HG02840 (cell line): ENCODE results near the gene TRIM50.
"Not testable (repeated sequence)": the region's sequence is repeated elsewhere in the genome, so short reads cannot be mapped to it uniquely, and the experiment has no call there.

Source experiments
- ATAC-seq: cut with Tn5 transposase; IDR thresholded peaks from one replicate; pipeline ENCODE4 v1.9.1; 2021; ENCODE audit warnings: mild to moderate bottlenecking, moderate library complexity, moderate number of reproducible peaks; ENCODE audit not compliant: unreplicated experiment, low FRiP score

The TRIM50 gene

DNA sequence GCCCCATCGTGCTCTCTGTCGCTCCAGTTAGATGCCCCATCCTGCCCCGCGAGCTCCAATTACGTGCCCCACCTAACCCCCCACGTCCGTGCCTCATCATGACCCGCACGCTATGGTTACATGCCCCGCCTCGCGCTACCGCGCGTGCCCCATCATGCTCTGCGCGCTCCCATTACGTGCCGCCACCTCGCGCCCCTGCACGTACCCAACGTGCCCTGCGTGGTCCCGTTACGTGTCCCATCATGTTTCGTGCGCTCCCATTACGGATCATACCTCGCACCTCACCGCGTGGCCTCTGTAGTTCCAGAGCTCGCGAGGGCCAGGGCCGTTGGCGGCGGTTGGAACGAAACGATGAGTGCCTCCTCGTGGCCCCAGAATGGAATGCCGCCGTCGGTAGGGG lies at the start of gene TRIM50, which contains the start of gene FKBP6:
TSS of gene TRIM50 (minus strand) at position 161 of the 400 bp plus-strand sequence. CDS start 3,295 bp downstream, outside the sequence.
TSS of gene FKBP6 (plus strand) at position 240 of the 400 bp plus-strand sequence. CDS start 268 bp downstream, outside the sequence.
- ATAC-seq = not testable (repeated sequence)

DNA sequence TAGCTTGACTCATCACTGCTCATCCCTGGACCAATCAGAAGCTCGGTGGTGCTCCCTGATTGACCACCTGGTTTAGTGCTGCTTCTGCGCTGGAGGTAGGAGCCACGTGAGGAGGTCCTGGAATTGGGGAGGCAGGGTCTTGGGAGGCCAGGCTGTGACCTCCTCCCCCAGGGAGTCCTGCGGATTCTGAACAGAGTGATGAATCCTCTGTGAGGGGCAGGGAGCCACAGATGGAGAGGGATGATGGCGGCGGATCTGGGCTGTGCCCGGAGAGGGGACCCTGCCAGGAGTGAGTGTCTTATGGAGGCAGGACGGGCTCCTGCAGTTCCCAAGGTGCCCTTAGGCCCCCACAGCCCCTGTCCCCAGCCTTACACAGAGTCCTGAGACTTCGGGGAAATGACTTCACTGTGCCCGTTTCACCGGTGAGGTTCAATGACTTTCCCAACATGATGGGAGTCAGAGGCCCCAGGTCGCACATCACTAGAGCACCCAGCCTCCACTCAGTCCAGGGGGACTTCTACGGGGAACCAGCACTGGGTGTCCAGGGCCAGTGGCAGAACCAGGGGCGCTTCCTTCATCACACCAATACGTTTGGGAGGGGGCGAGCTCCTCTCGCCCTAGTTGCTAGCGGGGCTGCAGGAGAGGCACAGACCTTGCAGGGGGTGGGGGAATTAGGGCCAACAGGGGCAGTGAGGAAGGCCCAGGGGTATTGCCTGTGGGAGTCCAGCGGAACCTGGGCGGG lies 49.0 kb upstream of the TRIM50 start:
- ATAC-seq = no peak

DNA sequence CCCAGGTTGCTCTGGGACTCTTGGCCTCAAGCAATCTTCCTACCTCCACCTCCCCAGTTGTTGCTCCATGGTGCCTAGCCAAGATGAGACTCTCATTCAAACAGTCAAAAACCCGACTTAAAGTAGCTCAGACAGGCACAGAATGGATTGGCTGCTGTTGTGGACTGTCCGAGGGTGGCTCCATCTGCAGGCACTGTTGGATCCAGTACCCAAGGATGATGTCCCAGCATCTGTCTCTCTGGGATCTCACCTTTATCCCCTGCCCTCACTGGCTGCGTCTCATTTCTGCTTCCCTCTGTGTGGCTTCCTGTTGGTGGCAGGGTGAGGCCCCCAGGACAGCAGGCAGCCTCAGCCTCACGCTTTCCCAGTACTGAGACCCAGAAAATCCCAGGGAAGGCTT lies 48.4 kb upstream of the TRIM50 start:
- not testable (repeated sequence) for ATAC-seq

DNA sequence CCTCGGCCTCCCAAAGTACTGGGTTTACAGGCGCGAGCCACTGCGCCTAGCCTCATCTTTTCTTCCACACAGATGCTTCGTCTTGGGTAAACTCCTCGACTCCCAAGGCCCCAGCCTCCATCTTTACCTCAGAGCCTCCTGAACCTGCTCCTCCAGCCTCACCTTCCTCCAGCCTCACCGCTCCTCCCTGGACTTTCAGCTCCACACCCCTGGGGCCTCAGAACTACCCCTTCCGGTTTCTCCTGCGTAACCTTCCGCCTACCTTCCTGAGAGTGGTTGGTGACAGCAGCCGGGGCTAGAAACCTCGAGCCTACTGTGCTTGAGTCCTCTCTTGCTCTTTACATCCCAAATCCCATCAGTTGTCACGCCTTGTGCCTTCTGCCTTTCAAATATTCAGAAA lies 45.9 kb upstream of the TRIM50 start:
- no peak for ATAC-seq

DNA sequence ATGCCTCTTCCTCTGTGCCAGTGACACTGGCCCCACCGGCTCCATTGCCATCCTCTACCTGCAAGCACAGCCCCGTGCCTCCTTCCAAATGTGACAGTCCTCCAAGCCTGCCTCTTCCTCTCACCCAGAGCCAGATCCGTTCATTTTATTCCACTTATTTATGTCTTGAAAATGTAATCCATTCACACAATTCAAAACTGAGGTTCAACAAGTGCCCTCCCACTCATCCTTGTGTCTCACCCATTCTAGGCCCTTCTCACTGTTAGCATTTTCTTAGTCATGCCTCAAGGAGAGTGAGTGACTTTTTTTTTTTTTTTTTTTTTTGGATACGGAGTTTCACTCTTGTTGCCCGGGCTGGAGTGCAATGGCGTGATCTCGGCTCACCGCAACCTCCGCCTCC lies 41.7 kb upstream of the TRIM50 start:
- ATAC-seq = no peak

DNA sequence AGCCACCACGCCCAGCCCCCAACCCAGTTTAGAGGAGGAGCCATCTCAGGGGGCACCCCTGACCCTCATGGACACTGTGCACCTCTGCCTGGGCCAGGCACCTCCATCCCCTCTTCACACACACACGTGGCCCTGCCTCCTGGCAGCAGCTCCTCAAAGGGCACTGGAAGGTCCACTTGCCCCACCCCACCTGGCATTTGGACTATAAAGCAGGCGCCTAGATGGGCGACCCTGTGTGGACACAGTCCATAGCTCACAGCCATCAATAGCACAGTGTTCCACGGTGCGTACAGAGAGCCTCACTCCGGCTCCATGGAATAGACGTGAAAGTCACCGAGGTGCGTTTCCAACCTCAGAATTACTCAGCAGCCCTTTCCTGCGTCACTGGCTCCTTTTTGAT lies 41.1 kb upstream of the TRIM50 start:
- no peak for ATAC-seq

DNA sequence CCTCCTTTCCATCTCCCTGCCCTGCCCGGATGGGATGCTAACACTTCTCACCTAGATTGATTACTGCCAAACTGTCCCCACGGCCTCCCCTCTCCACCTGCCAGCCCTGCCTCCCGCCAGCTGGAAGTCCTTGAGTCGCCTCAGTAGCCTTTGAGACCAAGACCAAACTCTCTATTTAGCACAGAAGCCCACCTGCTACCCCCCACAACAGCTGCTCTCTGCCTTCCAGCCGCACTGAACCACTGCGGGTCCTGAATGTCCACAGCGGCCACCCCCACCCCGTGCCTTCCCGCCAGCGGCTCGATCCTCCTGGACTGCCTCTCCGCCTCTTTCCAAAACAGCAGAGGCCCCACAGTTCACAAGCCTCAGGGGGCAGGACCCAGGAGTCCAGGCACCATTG lies 39.1 kb upstream of the TRIM50 start:
- no peak for ATAC-seq

DNA sequence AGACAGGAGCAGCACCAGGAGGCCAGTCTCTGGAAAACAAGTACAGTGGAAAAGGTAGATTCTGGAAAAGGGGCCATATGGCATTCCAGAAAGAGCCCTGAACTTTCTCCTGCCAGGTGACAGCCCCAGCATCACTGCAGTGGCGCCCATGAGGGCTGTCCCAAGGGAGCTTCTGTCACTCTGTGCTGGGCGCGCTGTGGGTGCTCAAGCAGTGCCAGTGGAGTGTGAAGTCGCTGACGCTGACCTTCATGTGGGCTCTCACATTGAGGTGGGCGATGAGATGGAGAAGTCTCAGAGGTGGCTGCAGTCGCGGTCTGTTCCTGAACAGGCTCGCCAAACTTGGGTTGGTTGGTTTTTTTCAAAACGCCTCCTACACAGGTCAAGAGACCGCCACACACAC lies 38.2 kb upstream of the TRIM50 start:
- no peak for ATAC-seq

DNA sequence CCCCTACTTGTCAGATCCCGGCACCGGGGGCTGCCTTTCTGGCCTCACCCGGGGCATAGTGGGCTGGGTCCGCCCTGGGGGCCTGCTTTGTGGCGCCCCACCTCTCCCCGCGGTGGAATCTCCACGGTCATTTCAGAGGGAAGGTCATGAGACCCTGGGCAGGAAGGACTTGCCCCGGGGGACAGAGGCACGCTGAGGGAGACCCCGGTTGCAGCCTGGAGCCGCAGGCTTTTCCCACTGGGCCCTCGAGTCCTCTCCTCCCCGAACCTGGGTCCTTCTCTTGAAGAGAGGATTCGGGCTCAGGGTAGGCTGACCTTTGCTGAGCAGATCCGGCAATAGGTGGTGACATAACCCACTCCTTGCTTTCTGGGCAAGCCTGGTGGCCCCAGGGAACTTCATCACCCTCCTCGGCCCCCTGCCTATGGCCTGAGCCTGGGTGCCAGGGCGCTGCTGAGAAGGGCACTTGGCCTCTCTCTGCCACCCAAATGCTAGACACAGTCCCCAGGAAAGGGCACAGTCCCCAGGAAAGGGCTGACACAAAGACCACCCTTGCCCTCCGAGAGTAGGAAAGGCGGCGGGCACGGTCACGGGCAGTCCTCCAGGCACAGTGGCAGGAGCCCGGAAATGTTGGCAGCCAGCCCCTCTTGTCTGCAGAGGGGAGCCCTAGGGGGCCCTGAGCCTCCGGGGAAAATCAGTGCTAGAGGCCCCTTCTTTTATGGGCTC lies 36.3 kb upstream of the TRIM50 start:
- ATAC-seq = no peak

DNA sequence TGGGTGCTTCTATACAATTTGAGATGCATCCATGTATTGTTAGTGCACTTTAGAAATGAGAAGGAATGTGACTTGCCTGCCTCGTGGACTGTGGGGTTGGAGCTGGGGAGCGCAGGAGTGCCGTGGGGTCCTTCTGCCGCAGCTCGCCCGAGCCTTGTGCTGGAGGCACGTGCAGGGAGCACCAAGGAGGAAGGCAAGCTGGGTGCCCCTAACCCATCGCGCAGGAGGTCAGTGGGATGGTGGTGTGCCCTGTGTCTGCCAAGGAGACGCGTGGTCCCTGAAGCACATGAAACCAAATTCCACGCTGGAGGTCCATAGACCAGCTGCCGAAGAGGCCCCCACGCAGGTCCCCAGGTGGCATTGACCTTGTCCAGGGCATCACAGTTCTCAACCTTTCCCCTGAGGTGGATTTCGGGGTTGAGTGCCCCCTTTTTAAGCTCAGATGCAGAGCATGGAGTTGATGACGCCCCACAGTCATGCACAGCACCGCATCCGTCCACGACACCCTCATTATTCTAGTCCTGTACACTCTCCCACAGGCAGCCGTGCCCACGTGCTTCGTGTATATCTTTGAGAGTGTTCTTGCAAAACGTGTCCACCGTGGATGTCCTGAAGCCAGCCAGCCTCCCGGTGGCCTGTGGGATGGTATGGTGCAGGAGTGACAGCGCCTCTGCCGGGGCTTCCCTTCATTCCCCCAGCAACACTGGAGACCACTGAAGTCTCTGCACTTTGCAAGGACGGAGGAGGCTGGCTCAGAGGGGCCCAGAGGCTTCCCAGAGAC lies 35.5 kb upstream of the TRIM50 start:
- no peak for ATAC-seq

DNA sequence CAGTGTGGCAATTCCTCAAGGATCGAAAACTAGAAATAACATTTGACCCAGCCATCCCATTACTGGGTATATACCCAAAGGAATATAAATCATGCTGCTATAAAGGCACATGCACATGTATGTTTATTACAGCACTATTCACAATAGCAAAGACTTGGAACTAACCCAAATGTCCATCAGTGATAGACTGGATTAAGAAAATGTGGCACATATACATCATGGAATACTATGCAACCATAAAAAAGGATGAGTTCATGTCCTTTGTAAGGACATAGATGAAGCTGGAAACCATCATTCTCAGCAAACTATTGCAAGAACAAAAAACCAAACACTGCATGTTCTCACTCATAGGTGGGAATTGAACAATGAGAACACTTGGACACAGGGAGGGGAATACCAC lies 32.7 kb upstream of the TRIM50 start:
- not testable (repeated sequence) for ATAC-seq

DNA sequence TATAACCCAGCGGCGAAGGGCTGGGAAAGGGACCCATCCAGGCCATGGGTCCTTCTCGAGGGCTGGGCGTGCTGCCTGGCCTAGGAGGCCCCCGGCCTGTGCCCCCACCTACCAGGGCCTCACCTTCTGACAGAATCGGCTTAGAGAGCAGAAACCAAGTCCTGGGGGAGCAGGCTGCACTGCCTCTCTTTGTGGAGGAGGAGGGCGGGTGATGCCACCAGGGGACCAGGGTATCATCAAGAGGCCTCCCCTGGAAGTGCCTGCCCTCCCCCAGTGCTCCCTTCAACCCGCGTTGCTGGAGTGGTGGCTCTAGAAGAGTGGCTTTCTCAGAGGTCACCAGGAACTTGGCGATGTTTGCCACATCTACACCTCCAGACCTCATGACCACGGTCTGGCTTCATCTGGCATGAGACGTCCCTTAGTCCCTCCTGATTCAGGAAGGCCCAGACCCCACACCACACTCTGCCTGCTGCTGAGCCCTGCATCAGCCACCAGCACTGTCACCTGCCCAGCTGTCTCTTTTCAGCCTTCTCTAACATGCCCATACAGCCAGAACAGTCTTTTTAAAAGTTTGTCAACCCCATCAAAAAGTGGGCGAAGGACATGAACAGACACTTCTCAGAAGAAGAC lies 32.0 kb upstream of the TRIM50 start:
- ATAC-seq = no peak

DNA sequence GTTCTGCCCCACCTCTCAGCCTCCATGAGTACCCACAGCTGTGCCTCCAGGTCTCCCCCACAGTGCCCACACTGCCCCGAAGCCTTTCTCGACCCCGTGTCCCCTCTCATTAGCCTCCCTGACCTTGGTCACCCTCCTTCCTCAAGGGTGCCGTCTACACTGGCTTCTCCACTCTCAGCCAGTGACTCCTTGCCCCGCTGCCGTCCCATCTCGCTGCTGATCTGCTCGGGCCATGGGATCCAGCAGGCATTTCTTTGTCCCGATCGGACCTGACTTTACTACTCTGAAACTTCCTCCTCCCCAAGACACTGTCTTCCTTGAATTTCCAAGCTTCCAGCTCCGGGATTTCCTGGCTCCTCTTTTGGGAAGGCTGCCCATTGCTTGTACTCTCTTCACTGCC lies 31.4 kb upstream of the TRIM50 start:
- ATAC-seq = no peak

DNA sequence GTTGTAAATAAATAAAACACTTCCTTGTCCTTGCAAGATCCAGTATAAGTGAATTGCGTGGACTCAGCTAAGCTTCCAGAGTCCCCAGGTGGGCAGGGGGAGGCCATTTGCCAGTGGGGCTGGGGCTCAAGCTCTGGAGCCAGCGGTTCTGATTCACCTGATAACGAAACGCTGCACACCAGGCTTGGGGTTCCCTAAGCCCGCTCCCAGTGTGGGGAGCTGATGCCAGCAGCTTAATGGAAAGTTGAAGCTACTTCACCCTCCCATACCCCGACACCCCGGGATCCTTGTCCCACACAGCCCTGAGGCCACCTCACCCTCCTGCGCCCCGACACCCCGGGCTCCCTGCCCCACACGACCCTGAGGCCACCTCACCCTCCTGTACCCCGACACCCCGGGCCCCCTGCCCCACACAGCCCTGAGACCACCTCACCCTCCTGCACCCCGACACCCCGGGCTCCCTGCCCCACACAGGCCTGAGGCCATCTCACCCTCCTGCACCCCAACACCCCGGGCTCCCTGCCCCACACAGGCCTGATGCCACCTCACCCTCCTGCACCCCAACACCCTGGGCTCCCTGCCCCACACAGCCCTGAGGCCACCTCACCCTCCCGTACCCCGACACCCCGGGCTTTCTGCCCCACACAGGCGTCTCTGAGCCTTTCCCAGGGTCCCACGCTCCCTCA lies 30.9 kb upstream of the TRIM50 start:
- ATAC-seq = no peak

DNA sequence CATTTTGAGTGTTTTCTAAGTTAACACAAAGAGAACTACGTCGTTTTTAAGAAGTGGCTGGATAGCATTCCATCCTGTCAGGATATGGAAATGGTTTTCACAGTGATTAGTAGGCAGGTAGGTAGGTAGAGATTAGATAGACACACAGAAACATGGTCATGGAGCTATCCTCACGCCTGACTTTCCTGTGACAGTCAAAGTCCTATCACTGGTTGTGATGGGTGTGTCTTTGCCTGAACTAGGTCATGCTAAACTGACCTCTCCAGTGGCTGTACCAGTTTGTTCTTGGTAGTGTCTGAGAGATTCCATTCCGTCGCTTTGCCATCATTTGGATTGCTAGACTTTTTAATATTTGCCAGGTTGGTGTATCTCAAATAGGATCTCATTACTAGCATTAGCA lies 28.3 kb upstream of the TRIM50 start:
- no peak for ATAC-seq

DNA sequence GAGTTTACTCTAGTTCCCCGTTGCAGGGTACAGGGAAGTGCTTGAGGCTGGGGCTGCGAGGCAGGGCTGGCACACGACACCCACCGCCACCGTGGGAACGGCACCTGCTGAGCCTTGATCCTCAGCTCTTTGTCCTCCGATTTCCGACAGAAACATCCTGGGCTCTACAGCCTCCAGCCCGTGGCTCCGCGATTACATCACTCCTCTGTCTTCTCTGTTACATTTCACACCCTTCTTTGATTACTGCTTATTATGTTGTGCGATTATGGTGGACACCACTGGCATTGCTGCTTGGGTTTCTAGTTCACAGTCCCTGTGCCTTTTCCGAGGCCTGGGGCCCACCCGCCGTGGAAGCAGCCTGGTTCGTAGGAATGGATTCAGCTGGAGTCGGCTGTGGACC lies 26.9 kb upstream of the TRIM50 start:
- ATAC-seq = no peak

DNA sequence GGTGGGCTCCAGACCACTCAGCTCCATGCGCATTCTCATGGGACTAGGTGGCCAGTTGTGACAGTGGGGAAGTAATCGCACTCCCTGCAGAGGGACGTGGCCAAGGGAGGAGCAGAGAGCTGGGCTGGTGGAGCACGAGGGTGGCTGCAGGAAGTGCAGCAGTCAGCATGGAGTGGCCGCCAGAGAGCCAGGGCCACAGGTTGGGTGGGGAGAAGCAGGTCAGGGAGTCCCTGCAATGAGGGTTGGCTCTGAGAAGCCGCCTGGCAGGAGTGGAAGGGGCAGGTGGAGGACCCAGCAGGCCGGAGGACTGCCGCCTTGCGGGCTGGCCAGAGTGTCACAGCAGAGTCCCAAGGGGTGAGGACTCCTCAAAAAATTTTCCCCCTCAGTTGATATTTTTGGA lies 26.3 kb upstream of the TRIM50 start:
- no peak for ATAC-seq

DNA sequence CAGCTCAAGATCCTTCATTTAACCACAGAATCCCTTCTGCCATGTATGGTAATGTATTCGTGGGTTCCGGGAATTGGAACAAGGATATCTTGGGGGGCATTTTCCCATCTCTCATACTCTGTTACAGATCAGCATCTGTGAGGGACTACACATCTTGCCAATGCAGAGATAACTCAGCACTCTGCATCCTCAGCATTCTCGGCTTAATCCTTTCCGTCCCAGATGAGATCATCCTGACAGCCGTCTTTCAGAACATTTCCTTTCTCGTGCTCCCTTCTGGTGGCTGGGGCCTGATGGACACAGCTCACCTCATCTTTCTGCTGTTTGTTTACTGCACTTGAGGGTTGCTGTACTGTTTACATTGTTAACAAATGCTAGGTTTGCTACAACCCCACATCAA lies 25.4 kb upstream of the TRIM50 start:
- no peak for ATAC-seq

DNA sequence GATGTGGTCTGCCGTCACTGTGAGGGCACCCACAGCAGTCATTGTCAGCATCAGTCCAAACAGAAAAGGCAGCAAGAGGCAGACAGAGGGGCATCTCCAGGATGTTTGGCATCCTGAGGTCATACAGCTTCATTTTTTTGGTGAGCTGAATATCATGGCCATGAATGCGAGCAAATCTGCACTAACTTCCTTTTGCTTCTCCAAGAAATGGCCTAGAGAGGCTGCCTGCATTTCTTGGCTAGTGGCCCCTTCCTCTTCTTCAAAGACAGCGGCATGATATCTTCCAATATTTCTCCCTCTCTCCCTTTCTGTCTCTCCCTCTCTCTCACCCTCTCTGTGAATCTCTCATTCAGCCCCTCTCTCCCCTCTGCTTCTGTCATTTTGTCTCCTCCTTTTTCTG lies 24.9 kb upstream of the TRIM50 start:
- ATAC-seq = no peak
